DMS153 treated with DMSO at 0.1 percent for 48 hours (cell line): ENCODE data around the gene MGMT.

ENCODE experiments used
- DNase-seq: peaks from one replicate; lab custom pipeline; 2025; ENCODE audit not compliant: unreplicated experiment; lab: John Stamatoyannopoulos, UW

MGMT gene

GRCh38 chr10:129725482-129725881 is 258.4 kb downstream of the MGMT start:
- no peak for DNase-seq

DNA sequence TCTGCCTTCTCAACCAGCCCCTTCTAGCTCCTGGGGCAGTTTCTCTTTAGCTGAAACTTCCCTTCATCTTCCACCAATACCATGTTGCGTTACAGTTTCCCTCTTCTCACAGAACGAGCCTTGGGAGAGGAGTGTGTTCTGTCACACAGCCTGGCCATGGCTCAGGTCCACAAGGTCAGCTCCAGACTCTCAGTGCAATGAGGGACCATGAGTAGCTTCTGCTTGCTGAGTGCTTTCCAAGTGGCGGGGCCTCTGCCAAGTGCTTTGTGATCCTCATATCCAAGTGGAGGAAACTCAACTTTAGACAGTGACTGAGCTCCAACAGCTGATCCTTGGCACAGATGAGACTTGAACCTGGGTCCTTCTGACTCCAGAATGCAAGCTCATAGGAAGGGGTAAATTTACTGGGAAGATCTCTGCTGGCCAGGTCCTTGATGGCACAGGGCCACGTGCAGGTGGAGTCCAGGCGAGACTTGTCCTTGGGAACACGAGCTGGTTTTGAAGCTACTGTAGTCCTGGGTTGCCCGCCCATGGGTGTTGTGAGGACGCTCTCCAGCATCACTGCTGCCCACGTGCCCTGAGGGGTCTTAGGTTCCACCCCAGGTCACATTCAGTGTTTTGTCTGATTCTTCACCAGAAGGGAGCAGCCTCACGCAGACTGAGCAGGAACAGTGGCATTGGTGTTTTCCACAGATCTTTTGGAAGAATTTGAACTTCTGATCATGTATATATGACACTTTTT is 259.0 kb downstream of the MGMT start:
- DNase-seq, result no peak

GRCh38 chr10:129727071-129727470 is 260.0 kb downstream of the MGMT start:
- no peak for DNase-seq

GRCh38 chr10:129727495-129727894 is 260.5 kb downstream of the MGMT start:
- no peak for DNase-seq

DNA sequence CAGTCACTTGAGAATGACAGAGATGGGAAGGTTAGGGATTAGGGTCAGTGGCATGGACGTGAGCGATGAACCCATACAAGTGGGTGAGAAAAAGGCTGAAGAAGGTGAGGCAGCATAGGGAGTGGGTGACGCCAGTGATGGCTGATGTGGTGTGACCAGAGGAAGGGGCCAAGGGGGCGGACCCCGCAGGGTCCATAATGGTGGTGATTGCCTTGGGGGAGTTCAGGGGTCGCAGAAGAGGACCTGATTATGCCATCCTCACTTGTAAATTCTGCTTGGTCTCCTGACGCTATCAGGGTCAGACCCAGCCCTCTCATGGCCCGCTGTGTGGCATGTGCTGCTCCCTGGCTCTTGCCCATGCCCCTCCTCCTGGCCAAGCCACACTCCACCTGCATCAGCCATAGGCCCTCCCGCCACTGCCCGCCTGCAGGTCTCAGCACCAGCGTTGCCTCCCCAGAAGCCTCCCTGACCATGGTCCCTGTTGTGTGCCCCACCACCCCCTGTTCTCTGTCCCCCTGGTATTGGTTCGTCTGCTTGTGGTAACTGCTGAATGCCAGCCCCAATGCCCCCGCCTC is 261.3 kb downstream of the MGMT start:
- no peak for DNase-seq

GRCh38 chr10:129728905-129729795 is 262.1 kb downstream of the MGMT start:
- DNase-seq, result no peak

DNA sequence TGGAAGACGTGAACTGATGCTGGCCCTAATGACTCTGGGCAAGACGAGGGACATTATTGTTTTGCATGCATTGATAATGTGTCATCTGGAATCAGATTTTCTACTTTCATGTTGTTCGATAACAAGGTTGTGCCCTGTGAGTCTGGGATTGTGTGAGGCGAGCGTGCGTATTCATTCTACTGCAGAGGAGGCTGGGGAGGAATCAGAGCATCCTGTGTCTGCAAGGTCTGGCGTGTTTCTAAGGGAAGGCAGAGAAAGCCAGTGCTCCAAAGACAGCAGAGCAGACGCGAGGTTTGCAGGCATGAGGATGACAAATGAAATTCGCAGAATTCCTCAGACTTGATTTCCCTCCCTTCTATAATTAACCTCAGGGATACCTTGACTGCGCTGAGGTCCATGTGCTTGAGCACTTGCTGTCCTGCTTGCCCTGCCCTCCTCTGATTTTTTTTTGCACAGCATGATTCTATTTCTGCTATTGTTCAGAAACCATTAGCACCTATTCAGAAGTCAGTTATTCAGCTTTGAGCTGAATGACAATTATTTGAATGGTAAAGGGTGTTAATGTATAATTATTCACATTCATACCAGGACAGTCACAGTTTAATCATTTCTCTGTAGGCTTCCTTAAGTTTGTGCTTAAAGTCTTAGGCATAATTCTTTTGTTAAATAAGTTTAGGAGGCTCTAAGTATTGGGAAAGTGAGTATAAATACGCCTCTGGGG is 263.4 kb downstream of the MGMT start:
- no peak for DNase-seq

- DNase-seq, result no peak
Measured at GRCh38 chr10:129730993-129731325, 263.9 kb downstream of the MGMT start.

- no peak for DNase-seq
Measured at GRCh38 chr10:129740532-129741279, 273.7 kb downstream of the MGMT start.

- no peak for DNase-seq
Measured at GRCh38 chr10:129741280-129741977, 274.4 kb downstream of the MGMT start.

DNA sequence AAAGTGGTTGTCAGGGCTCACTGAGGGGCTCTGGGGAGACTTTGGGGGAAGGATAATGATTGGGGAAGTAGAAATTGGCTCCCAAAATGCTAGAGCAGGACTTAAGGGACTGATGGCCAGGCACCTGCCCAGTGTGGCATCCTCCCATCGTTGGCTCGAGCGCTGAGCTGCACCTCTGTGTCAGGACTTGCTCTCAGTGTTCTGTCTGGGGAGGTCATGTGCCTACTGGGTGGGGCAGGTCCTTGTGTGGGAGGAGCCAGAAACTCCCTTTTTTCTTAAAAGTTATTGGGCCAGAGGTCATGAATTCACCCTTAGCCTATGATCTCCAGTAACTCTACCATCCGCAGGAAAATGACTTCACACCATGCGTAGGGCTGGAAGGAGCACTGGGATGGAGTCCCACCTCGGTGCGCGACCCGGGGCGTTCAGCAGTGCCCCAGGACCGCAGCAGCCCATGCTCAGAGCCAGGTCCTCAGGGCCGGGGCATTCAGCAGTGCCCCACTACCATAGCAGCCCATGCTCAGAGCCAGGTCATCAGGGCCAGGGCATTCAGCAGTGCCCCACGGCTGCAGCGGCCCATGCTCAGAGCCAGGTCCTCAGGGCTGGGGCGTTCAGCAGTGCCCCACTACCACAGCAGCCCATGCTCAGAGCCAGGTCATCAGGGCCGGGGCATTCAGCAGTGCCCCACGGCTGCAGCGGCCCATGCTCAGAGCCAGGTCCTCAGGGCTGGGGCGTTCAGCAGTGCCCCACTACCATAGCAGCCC is 275.1 kb downstream of the MGMT start:
- DNase-seq, result no peak

DNA sequence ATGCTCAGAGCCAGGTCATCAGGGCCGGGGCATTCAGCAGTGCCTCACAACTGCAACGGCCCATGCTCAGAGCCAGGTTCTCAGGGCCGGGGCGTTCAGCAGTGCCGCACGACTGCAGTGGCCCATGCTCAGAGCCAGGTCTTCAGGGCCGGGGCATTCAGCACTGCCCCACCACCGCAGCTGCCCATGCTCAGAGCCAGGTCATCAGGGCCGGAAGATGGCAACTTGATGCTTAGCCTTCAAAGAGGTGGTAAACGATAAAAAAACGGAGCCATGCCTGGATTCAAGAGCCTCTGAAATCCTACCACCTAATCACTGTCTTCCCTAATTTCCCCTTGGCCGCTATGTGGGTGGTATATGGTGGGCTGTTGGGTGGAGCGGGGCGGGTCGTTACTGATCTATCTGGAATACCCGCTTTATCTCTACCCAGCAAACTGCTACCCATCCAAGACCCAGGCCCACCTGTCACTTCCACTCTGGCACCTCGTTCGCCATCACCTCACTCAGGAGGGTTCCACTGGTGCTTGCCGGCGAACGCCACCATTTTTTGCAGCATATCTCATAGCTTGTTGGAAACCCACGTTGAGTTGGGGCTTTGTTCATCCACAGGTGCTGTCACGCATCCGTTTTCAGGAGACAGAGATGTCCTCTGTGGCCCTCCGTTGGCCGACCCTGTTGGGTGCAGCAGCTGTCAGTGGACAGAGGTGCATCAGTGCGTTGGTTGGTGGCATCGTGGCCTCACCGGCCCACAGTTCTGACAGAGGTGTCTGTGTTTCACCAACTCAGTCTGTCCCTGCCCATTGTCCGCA is 275.9 kb downstream of the MGMT start:
- DNase-seq, result no peak

GRCh38 chr10:129743738-129744133 is 276.7 kb downstream of the MGMT start:
- DNase-seq, result no peak

GRCh38 chr10:129744134-129745111 is 277.4 kb downstream of the MGMT start:
- no peak for DNase-seq

DNA sequence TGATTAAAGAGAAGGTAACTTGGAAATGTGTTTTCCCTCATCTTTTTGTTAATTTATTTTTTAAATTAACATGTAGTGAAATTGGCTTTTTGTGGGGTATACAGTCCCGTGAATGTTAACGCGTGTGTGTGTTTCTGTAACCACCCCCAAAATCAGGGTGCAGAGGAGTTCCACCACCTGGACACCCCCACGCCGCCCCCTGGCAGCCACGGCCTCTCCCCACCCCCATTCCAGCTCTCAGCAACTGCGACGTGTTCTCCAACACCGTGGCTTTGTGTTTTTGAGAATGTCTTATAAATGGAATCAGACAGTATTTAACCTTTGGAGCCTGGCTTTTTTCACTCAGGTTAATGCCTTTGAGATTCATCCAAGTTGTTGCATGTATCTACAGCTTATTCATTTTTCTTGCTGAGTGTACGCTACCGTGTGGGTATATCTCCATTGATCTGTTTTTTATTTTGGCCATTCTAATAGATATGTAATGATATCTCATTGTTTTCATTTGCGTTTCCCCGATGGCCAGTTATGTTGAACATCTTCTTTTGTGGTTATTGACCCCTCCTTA is 278.2 kb downstream of the MGMT start:
- DNase-seq, result no peak

DNA sequence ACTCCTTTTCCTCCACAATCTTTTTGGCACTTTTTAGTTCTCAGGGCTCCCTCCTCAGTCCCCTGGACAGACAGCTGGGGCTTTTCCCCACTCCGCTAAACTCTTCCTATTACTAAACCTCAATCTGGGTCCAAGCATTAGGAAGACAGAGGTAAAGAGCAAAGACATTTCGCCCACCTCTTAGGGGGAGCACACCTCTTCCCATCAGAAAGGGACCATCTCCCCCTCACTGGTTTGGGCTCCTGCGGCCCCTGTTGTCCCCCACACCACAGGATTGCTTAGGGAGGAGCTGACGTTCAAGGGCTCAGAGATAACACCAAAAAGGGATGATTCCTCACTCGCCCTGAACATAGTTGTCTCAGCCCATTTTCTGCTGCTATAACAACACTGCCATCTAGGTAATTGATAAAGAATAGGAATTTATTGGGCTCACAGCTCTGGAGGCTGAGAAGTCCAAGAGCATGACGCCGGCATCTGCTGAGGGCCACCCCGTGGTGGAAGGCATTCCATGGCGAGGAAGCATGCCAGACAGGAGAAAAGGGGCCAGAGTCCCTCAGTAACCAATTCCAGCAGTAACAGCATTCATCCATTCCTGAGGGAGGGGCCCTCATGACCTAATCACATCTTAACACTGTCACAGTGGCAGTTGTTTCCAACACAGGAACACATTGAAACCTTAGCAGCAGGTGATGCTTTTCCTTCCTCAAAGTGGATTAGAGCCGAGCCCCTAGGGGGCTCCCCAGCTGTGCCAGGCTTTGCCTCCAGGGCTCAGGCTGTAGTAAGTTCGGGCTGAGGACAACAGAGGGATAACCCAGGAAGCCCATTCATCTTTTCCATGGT is 287.4 kb downstream of the MGMT start:
- DNase-seq, result no peak
